Trophoblast cell (in vitro differentiated cells and primary cell): Measurements from ENCODE around the gene IGSF8.

ENCODE experiments used
- DNase-seq, 2 donors: peaks; one replicate each; pipeline ENCODE4 v3.0.0-alpha.2; 2016
- H2AFZ ChIP-seq: 2 replicates; pipeline ENCODE4 v1.6.1; 2013; ENCODE audit warnings: low read length, moderate library complexity, mild to moderate bottlenecking; ENCODE audit not compliant: insufficient read depth, poor library complexity
- H2AK5ac ChIP-seq: 2 replicates; pipeline ENCODE4 v1.6.1; 2013; ENCODE audit warnings: mild to moderate bottlenecking, low read length
- H2BK120ac ChIP-seq: 2 replicates; pipeline ENCODE4 v1.6.1; 2013; ENCODE audit warnings: low read length, mild to moderate bottlenecking, moderate library complexity; ENCODE audit not compliant: insufficient read depth, poor library complexity
- H2BK12ac ChIP-seq: 2 replicates; pipeline ENCODE4 v1.6.1; 2013; ENCODE audit warnings: mild to moderate bottlenecking, low read length, moderate library complexity
- H2BK5ac ChIP-seq: 2 replicates; pipeline ENCODE4 v1.6.1; 2013; ENCODE audit warnings: low read length, low read depth, moderate library complexity, mild to moderate bottlenecking; ENCODE audit not compliant: poor library complexity
- H3K14ac ChIP-seq: 2 replicates; pipeline ENCODE4 v1.6.1; 2013; ENCODE audit warnings: mild to moderate bottlenecking, low read length
- H3K18ac ChIP-seq: 2 replicates; pipeline ENCODE4 v1.6.1; 2013; ENCODE audit warnings: mild to moderate bottlenecking, low read length
- H3K23ac ChIP-seq: 2 replicates; pipeline ENCODE4 v1.6.1; 2013; ENCODE audit warnings: low read length
- H3K27ac ChIP-seq: 2 replicates; pipeline ENCODE4 v1.5.1; 2013; ENCODE audit warnings: low read depth, mild to moderate bottlenecking, inconsistent platforms, low read length, moderate library complexity
- H3K27me3 ChIP-seq: 2 replicates; pipeline ENCODE4 v1.6.1; 2013; ENCODE audit warnings: inconsistent platforms, mild to moderate bottlenecking, low read length, moderate library complexity; ENCODE audit not compliant: insufficient read depth
- H3K36me3 ChIP-seq, 2 experiments: 1 replicate in 1 of 2; 2 replicates in 1 of 2; pipeline ENCODE4 v1.6.1; 2013; ENCODE audit warnings: low read length in 2 of 2, mild to moderate bottlenecking in 2 of 2, moderate library complexity in 1 of 2; ENCODE audit not compliant: insufficient read depth in 2 of 2, control insufficient read depth in 1 of 2
- H3K4ac ChIP-seq: 2 replicates; pipeline ENCODE4 v1.6.1; 2013; ENCODE audit warnings: low read depth, mild to moderate bottlenecking, low read length, moderate library complexity
- H3K4me1 ChIP-seq, 2 experiments: 1 replicate in 1 of 2; 2 replicates in 1 of 2; pipeline ENCODE4 v1.6.1; 2013; ENCODE audit warnings: low read length in 2 of 2, mild to moderate bottlenecking in 2 of 2, moderate library complexity in 1 of 2; ENCODE audit not compliant: insufficient read depth in 2 of 2, control insufficient read depth in 1 of 2
- H3K4me2 ChIP-seq: 2 replicates; pipeline ENCODE4 v1.6.1; 2013; ENCODE audit warnings: inconsistent platforms, mild to moderate bottlenecking, low read length, moderate library complexity
- H3K4me3 ChIP-seq: 2 replicates; pipeline ENCODE4 v1.5.1; 2013; ENCODE audit warnings: mild to moderate bottlenecking, low read depth, low read length, inconsistent platforms
- H3K79me1 ChIP-seq: one replicate; pipeline ENCODE4 v1.6.1; 2013; ENCODE audit warnings: low read length
- H3K79me2 ChIP-seq: 2 replicates; pipeline ENCODE4 v1.6.1; 2013; ENCODE audit warnings: low read length, mild to moderate bottlenecking; ENCODE audit not compliant: control insufficient read depth, insufficient read depth, poor library complexity
- H3K9ac ChIP-seq: 2 replicates; pipeline ENCODE4 v1.6.1; 2013; ENCODE audit warnings: mild to moderate bottlenecking, low read length
- H3K9me3 ChIP-seq: 2 replicates; pipeline ENCODE4 v1.6.1; 2013; ENCODE audit warnings: low read depth, mild to moderate bottlenecking, control low read depth, inconsistent platforms, low read length; ENCODE audit not compliant: insufficient read depth
- H4K12ac ChIP-seq: 2 replicates; pipeline ENCODE4 v1.6.1; 2013; ENCODE audit warnings: low read depth, mild to moderate bottlenecking, low read length, moderate library complexity
- H4K8ac ChIP-seq: 2 replicates; pipeline ENCODE4 v1.6.1; 2013; ENCODE audit warnings: low read depth, mild to moderate bottlenecking, low read length, moderate library complexity
- H4K91ac ChIP-seq: one replicate; pipeline ENCODE4 v1.6.1; 2013; ENCODE audit warnings: low read depth, mild to moderate bottlenecking, low read length, moderate library complexity
- WGBS: extraction: QIAGEN DNeasy Blood & Tissue Kit; methylation state at CpG from one replicate; pipeline ENCODE4 v1.1.7; 2013; ENCODE audit warnings: missing lambda C conversion rate; ENCODE audit not compliant: insufficient read length, insufficient coverage; ENCODE audit errors: extremely low coverage; 5-methylcytosine and 5-hydroxymethylcytosine counted together

IGSF8 gene

DNA sequence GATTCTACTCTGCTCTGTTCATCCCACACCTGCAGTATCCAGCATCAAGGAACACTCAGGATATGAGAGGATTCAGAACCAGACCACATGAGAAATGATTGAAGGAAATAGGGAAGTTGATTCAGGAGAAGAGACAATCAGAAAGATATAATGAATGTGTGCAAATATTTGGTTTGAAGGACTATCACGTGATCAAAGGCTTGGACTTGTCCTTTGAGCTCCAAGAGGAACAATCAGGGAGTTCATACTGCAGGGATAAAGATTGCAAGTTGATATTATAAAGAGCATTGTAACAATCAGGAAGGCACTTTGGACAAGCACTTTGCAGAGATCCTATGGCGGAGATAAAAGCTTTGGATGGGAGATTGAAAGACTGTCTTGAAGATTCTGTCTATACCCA, 52.8 kb downstream of the IGSF8 start:
- no peak overlapping the region for H3K4me2 ChIP-seq
- no peaks in the 10 kb centered on the region for H3K79me2 ChIP-seq
- no peak overlapping the region for H3K27ac ChIP-seq
- H4K91ac ChIP-seq = no peak overlapping the region
- no peak overlapping the region for H2BK5ac ChIP-seq
- no peak overlapping the region for H2BK120ac ChIP-seq
- no peak overlapping the region for H4K12ac ChIP-seq
- no peak overlapping the region for H2AK5ac ChIP-seq
- H3K23ac ChIP-seq = no peak overlapping the region
- no peak overlapping the region for H3K4ac ChIP-seq
- no peak for DNase-seq
- no peaks in the 10 kb centered on the region for H3K79me1 ChIP-seq
- no peak overlapping the region for H2AFZ ChIP-seq
- no peak overlapping the region for H4K8ac ChIP-seq
- H3K9me3 ChIP-seq = no peaks in the 10 kb centered on the region
- no peak overlapping the region for H3K14ac ChIP-seq
- H3K18ac ChIP-seq = no peak overlapping the region
- H3K4me1 ChIP-seq = no peaks in the 10 kb centered on the region
- H3K4me3 ChIP-seq = no peak overlapping the region
- no peak overlapping the region for H3K9ac ChIP-seq
- no peak overlapping the region for H2BK12ac ChIP-seq
- WGBS = no CpG with 5 or more reads among the region's 2 CpGs
- H3K36me3 ChIP-seq = no peaks in the 10 kb centered on the region
- no peaks in the 10 kb centered on the region for H3K27me3 ChIP-seq

DNA sequence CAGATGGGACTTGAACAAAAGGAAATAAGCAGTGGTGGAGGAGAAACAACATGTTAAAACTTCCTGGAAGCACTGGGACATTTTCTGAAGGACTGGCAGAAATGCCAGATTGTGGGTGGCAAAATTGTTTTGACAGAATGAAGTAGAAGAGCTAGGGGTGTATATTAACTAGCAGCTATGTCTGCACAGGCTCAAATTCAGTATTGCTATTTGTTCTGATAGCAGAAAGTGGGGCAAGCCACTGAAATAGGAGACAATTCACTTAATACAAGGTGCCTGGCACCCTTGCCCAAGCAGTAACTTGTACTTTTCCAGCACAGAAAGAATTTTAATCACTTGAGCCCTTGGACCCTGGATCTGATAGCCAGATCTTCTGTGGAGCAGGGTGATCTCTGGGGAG, 54.9 kb downstream of the IGSF8 start:
- H3K36me3 ChIP-seq = no peaks in the 10 kb centered on the region
- no peak overlapping the region for H2AK5ac ChIP-seq
- no peak overlapping the region for H4K12ac ChIP-seq
- no peak overlapping the region for H2AFZ ChIP-seq
- no peak overlapping the region for H4K91ac ChIP-seq
- no peak overlapping the region for H3K4ac ChIP-seq
- no peak for DNase-seq
- H3K23ac ChIP-seq = no peak overlapping the region
- no peak overlapping the region for H3K18ac ChIP-seq
- H3K4me3 ChIP-seq = no peak overlapping the region
- H3K14ac ChIP-seq = no peak overlapping the region
- no peaks in the 10 kb centered on the region for H3K27me3 ChIP-seq
- H3K9me3 ChIP-seq = no peaks in the 10 kb centered on the region
- H2BK5ac ChIP-seq = no peak overlapping the region
- no peak overlapping the region for H2BK12ac ChIP-seq
- no peaks in the 10 kb centered on the region for H3K79me1 ChIP-seq
- H3K79me2 ChIP-seq = no peaks in the 10 kb centered on the region
- no peak overlapping the region for H3K4me2 ChIP-seq
- H2BK120ac ChIP-seq = no peak overlapping the region
- no peak overlapping the region for H4K8ac ChIP-seq
- H3K27ac ChIP-seq = no peak overlapping the region
- no peaks in the 10 kb centered on the region for H3K4me1 ChIP-seq
- H3K9ac ChIP-seq = no peak overlapping the region
